DOHH2 (cell line): ENCODE results near the gene PTPRN2.

Experiments used
- H3F3A ChIP-seq: fragments of 200-600 bp; sonication (generic), shearing (Covaris generic); 2 replicates; pipeline ENCODE4 v1.6.0; 2016; ENCODE audit warnings: antibody characterized with exemption, mild to moderate bottlenecking; ENCODE audit not compliant: control insufficient read depth, insufficient read depth
- H3K27ac ChIP-seq: fragments of 200-600 bp; sonication (generic); 2 replicates; pipeline ENCODE4 v1.5.1; 2014; ENCODE audit warnings: low read depth, mild to moderate bottlenecking, low read length, moderate library complexity
- H3K27me3 ChIP-seq: fragments of 200-600 bp; sonication (generic); 2 replicates; pipeline ENCODE4 v1.6.1; 2014; ENCODE audit warnings: mild to moderate bottlenecking, low read length, mixed read lengths; ENCODE audit not compliant: control insufficient read depth
- H3K36me3 ChIP-seq: fragments of 200-600 bp; sonication (generic); 2 replicates; pipeline ENCODE4 v1.6.1; 2014; ENCODE audit warnings: mild to moderate bottlenecking, low read length, moderate library complexity, mixed read lengths; ENCODE audit not compliant: control insufficient read depth
- H3K4me1 ChIP-seq: fragments of 200-600 bp; sonication (generic); 2 replicates; pipeline ENCODE4 v1.6.1; 2014; ENCODE audit warnings: mild to moderate bottlenecking, low read length, mixed read lengths; ENCODE audit not compliant: control insufficient read depth
- H3K4me2 ChIP-seq: fragments of 200-600 bp; sonication (generic); 2 replicates; pipeline ENCODE4 v1.6.0; 2014; ENCODE audit warnings: mild to moderate bottlenecking, low read length, moderate library complexity
- H3K4me3 ChIP-seq: fragments of 200-600 bp; sonication (generic); 2 replicates; pipeline ENCODE4 v1.5.1; 2014; ENCODE audit warnings: mild to moderate bottlenecking, low read length, mixed read lengths
- H3K79me2 ChIP-seq: fragments of 200-600 bp; sonication (generic); 2 replicates; pipeline ENCODE4 v1.6.1; 2014; ENCODE audit warnings: mild to moderate bottlenecking, low read length, mixed read lengths; ENCODE audit not compliant: control insufficient read depth
- H3K9me2 ChIP-seq: fragments of 200-600 bp; sonication (generic); replicated peaks from 2 replicates; pipeline ENCODE4 v1.6.1; 2014; ENCODE audit warnings: mild to moderate bottlenecking, low read length, mixed read lengths; ENCODE audit not compliant: control insufficient read depth
- H3K9me3 ChIP-seq: fragments of 200-600 bp; sonication (generic); 2 replicates; pipeline ENCODE4 v1.6.1; 2014; ENCODE audit warnings: antibody characterized with exemption, low read length, mixed read lengths; ENCODE audit not compliant: control insufficient read depth, insufficient read depth
- H4K20me1 ChIP-seq: fragments of 200-600 bp; sonication (generic); 2 replicates; pipeline ENCODE4 v1.6.0; 2014; ENCODE audit warnings: low read depth, mild to moderate bottlenecking, antibody characterized with exemption, low read length, moderate library complexity; ENCODE audit not compliant: control insufficient read depth, insufficient read depth
- CTCF ChIP-seq: fragments of 200-600 bp; sonication (generic); IDR thresholded peaks from one replicate; pipeline ENCODE4 v1.5.1; 2014; ENCODE audit warnings: antibody characterized with exemption, mild to moderate bottlenecking, low read depth, low read length; ENCODE audit not compliant: poor library complexity, severe bottlenecking
- EZH2phosphoT487 ChIP-seq: fragments of 200-600 bp; sonication (generic); IDR thresholded peaks from 2 replicates; pipeline ENCODE4 v1.6.1; 2017; ENCODE audit warnings: borderline replicate concordance, mild to moderate bottlenecking, antibody characterized with exemption, low read length, moderate library complexity, mixed read lengths

The PTPRN2 gene

GRCh38 chr7:157944051-157944450 lies 643.6 kb downstream of the PTPRN2 start:
- TF ChIP-seq EZH2phosphoT487 (no peak), CTCF (no peak)
- Histone ChIP-seq H3K9me2 (no peaks in the 10 kb centered on the region), H4K20me1 (no peaks in the 10 kb centered on the region)

GRCh38 chr7:157943561-157943960 lies 644.1 kb downstream of the PTPRN2 start:
- Histone ChIP-seq H3K4me1 (no peaks in the 10 kb centered on the region), H3K4me2 (no peak overlapping the region), H4K20me1 (no peaks in the 10 kb centered on the region), H3K79me2 (no peaks in the 10 kb centered on the region), H3K9me2 (no peaks in the 10 kb centered on the region), H3K9me3 (peaks cover 53% of the 10 kb centered on the region; the same call in 1 of the 2 replicates), H3F3A (no peaks in the 10 kb centered on the region), H3K27ac (no peak overlapping the region), H3K4me3 (no peak overlapping the region), H3K36me3 (no peaks in the 10 kb centered on the region), H3K27me3 (no peaks in the 10 kb centered on the region)
- TF ChIP-seq EZH2phosphoT487 (no peak), CTCF (no peak)

More at GRCh38 chr7:157944051-157944450, 643.6 kb downstream of the PTPRN2 start:
- Histone ChIP-seq H3F3A (no peaks in the 10 kb centered on the region), H3K27ac (no peak overlapping the region), H3K9me3 (peaks cover 53% of the 10 kb centered on the region; the same call in 1 of the 2 replicates), H3K4me1 (no peaks in the 10 kb centered on the region), H3K4me3 (no peak overlapping the region), H3K4me2 (no peak overlapping the region), H3K36me3 (no peaks in the 10 kb centered on the region), H3K79me2 (no peaks in the 10 kb centered on the region), H3K27me3 (no peaks in the 10 kb centered on the region)

GRCh38 chr7:157941210-157941609 lies 646.4 kb downstream of the PTPRN2 start:
- Histone ChIP-seq H4K20me1 (no peaks in the 10 kb centered on the region), H3F3A (no peaks in the 10 kb centered on the region), H3K4me3 (no peak overlapping the region), H3K79me2 (no peaks in the 10 kb centered on the region), H3K9me2 (no peaks in the 10 kb centered on the region), H3K4me2 (no peak overlapping the region), H3K4me1 (no peaks in the 10 kb centered on the region), H3K27me3 (no peaks in the 10 kb centered on the region), H3K36me3 (no peaks in the 10 kb centered on the region), H3K9me3 (peaks cover 57% of the 10 kb centered on the region; the same call in 1 of the 2 replicates), H3K27ac (no peak overlapping the region)
- TF ChIP-seq CTCF (no peak), EZH2phosphoT487 (no peak)
